ENCODE results near the gene MED16.
A peak's percentile ranks its signal among the peaks of the same experiment; 100 is the strongest.
"Not testable (repeated sequence)": the region's sequence is repeated elsewhere in the genome, so short reads cannot be mapped to it uniquely, and the experiment has no call there.

Gene MED16

DNA sequence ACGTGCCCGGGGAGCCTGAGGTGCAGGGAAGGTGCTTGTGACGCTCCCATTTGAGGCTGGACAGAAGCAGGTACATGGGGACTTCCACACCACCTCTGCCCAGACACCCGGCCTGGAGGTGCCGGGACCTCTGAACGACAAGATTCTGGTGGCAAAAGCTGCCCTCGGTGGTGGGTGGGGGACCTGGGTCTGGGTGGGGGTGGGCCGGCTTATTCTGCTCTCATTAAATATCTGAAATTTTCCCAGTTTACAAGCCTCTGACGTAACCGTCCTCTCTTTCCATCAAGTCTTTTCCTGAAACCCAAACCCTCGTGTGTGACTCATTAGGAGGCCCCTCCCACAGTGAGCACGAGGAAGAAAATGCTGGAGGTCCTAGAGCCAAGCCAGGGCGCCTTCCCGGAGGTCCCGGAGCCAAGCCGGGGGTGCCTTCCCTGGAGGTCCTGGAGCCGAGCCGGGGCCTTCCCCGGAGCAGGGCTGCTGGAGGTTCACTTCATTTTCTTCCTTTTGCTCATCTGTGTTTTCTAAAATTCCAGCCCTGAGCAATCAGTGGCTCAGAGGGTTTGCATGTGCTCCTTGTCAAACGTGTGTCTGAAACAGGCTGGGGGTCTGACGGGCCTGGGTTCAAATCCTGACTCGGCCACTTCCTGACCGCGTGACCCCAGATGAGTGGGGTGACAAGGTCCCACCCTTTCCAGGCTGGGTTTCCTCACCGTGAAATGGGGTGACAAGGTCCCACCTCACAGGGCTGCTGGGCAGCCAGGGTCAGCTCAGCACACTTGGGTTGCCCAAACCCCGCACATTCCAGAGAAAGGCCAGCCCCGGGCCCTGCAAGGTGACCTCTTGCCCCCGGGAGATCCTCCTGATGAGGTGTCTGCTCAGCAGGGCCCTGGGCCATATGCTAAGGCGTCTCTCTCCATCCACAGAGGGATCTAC, 23.5 kb downstream of the MED16 start:
- no peak for DNase-seq

DNA sequence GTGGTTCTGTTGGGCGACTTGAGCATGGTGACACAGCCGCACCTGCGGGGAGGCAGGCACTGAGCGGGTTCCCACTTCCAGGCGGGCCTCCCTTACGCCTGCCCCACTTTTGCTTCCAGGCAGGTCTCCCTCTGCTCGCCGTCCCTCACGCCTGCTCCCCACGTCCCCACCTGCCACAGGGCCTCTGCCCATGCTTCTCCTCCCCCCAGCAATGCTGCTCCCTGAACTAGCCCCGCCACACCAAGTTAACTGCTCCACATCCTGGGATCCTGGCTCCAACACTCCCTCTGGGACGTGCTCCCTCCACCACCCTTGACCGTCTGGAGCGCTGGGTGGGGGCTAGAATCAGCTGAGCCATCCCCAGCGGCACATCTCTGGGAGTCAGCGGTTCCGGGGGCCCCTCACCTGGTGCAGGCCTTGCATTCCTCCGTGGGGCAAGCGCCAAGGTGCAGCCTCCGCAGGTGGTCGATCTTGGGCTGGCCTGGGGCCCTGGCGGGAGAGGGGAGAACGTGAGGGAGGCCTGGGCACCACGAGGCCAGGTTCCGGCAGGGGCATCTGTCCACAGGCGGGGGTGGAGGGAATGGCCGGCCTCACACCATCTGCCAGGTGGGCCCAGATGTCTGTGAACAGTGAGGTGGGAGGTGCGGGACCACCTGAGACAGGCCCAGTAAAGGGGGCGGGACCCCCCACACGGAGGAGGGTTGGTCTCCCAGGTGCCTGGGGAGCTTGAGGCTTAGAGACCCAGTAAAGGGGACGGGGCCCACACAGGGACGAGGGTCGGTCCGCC, 24.3 kb downstream of the MED16 start:
- no peak for DNase-seq

DNA sequence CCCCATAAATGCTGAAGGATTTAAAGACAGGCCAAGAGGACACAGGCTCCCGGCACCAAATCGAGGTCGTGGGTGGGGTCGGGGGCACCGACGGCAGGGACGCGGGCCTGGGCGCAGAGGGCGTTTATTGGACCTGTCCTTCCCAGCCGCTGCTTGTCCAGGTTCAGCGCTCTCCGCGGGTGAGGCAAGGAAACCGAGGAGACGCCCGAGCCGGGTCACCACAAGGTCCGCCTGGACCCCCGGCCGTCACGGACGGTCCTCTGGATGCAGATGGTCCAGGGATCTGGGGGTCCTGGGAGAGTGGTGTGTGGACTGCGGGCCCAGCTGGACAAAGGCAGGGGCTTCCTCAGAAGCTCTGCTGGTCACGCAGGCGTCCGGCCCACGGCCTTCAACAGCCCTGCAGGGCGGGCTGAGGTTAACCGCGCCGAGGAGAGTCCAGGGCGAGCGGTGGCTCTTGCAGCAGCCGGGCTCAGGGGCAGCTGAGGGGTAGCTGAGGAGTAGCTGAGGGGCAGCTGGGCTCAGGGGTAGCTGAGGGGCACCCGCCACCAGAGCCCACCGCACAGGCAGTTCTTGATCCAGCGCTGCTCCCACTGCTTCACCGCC, 25.0 kb downstream of the MED16 start:
- DNase-seq: no peak

DNA sequence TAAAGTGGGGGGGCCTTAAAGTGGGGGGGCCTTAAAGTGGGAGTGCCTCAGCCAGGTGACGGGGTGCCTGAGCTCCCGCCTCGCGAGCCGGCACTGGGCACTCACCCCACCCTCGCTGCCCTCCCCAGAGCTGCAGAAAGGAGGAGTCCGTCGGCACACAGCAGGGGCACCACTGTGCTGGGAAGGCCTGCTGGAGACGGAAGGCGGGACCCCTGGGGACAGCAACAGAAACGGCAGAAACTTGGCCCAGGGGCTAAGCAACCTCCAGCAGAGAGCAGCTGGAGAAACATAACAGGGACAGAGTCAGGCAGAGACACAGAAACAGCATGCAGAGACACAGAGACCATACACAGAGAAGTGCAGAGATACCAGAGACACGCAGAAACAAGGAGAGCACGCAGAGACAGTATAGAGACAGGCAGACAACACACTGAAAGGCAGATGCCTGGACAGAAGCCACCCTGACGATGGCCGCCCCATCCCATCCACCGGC, 25.6 kb downstream of the MED16 start:
- peak; percentile 37 for DNase-seq

DNA sequence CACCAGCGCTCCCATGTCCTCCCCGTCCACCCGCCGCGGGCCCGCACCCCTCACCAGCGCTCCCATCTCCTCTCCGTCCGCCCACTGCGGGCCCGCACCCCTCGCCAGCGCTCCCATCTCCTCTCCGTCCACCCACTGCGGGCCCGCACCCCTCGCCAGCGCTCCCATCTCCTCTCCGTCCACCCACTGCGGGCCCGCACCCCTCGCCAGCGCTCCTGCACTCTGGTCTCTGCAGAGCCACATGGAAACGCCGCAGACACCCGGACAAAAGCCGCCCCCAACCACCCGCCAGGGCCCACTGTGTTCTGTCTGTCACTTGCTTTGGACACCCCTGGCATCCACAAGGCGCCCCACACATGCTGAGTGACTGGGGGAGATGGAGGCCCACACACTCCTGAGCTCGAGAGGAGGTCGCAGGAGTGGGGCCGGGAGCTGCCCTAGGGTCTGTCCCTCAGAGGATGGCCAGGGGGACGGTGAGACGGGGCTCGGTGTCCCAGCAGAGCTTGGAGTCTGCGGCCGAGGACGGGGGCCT, 26.2 kb downstream of the MED16 start:
- DNase-seq: no peak

DNA sequence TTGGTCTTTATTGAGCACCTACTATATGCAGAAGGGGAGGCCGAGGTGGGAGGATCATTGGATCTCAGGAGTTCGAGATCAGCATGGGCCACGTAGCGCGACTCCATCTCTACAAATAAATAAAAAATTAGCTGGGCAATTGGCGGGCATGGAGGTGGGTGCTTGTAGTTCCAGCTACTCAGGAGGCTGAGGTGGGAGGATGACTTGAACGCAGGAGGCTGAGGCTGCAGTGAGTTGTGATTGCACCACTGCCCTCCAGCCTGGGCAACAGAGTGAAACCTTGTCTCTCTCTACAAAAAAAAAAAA, 29.7 kb downstream of the MED16 start:
- DNase-seq: no peak

DNA sequence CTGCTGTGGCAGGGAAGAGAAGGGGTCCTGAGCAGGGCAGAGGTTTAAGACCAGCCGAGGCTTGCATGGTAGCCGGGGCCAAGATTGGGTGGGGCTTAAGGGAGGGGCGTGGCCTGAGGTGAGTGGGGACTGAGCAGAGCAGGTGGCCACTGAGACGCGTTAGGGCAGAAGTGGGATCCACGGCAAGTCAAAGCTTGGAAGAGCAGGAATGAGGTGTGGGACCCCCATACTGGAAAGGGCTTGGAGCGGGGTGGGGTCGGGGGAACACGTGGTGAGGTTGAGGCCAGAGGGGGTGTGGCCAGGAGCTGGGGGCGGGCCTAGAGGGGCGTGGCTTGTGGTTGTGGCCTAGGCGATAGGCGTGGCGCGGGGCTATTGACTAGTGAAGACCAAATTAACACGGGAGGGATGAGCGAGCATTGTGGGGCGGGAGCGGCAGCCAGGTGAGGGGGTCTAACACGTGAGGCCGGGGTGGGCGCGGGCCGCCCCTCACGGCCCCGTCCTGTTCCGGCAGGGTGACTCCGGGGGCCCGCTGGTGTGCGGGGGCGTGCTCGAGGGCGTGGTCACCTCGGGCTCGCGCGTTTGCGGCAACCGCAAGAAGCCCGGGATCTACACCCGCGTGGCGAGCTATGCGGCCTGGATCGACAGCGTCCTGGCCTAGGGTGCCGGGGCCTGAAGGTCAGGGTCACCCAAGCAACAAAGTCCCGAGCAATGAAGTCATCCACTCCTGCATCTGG, 30.2 kb downstream of the MED16 start:
- no peak for DNase-seq

DNA sequence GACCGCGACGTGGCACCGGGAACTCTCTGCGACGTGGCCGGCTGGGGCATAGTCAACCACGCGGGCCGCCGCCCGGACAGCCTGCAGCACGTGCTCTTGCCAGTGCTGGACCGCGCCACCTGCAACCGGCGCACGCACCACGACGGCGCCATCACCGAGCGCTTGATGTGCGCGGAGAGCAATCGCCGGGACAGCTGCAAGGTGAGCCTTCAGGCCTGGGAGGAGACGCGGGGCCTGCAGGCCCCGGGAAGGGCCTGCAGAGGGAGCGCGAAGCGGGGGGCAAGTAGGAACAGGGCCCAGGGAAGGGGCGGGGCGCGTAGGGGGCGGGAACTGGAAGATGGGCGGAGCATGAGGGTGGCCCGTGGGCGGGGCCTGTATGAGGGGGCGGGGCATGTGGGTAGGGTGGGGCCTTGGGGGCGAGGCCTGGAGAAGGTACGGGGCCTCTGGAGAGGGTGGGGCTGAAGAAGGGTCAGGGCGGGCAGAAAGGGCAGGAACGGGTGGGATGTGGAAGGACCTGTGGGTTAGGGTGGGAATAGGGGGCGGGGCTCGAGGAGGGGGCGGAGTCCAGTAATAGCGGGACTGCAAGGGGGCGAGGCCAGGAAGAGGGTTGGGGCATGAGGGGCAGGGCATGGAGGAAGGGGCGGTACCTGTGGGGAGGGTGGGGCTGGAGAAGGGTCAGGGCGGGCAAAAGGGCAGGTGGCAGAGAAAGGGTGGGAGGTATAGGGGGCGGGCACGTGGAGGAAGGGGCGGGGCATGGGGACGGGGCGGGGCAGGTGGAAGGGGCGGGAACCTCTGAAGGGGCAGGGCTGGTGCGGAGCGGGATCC, 31.0 kb downstream of the MED16 start:
- no peak for DNase-seq

DNA sequence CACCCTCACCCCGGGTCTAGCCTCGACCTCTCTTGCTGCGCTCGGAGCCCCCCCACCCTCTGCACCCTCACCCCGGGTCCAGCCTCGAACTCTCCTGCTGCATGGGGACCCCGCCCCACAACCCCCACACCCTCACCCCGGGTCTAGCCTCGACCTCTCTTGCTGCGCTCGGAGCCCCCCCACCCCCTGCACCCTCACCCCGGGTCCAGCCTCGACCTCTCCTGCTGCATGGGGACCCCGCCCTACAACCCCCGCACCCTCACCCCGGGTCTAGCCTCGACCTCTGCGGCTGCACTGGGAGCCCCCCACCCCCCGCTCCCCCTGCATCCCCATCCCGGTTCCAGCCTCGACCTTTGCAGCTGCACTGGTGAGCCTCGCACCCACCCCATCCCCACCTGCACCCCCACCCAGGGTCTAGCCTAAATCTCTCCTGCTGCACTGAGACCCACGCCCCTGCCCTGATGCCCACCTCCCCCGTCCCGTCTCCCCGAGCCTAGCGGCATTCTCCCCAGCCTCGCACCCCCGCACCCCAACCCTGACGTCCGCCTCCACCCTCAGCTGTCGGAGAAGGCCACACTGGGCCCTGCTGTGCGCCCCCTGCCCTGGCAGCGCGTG, 31.7 kb downstream of the MED16 start:
- no peak for DNase-seq

DNA sequence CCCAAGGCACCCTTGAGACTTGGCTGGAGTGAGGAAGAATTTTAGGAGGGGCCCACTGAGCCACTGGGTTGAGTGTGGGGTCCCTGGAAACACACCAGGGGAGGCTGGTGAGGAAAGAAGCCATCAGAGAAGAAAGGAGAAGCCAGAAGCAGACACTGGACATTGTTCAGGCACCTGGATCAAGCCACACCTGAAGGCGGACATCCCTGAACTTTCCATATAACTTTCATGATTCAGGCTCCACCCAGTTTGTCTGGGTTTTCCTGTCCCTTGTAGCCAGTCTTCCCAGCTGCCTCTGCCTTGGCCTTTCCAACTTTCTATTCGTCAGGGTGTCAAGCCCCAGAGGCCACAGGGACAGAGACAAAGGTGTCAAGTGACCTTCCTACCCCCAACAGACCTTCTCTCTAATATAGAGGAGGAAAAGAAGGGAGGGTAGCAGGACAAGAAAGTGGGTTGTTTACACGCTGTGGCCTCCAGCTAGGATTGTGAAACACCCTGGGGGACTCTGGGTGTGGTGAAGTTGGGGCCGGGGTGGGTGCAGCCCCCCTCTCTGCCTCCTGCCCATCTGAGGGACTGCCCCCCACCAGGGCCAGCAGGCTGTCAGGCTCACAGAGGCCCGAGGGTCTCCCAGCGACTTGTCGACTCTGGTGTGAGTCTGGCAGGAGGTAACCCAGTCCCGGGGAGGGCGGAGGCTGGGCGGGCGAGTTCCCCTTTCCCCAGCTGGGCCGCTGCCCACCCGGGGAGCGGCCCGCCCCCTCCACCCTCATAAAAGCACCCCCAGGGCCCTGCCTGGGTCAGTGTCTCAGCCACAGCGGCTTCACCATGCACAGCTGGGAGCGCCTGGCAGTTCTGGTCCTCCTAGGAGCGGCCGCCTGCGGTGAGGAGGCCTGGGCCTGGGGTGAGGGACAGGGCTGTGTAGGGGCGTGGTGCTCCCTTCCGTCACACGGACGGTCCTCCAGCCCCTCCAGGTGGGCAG, 33.8 kb downstream of the MED16 start, which contains the start of gene CFD:
Gene CFD, plus strand, starts transcription at position 797 of the 976 bp plus-strand sequence. Its CDS starts 26 bp downstream, at position 823.
- no peak for DNase-seq

DNA sequence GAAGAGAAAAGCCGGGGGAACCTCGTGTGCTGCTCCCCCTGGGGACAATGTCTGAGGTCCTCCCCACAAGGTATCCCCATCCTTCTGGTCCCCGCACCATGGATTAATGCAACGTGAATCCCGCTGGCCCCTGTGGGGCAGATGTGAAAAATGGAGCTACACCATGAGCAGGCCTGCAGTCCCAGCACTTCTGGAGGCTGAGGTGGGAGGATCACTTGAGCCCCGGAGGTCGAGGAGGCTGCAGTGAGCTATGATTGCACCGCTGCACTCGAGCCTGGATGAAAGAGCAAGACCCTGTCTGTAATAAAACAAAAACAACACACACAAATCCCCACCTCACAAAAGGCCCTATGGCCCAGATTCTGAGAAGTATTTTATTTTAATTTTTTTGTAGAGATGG, 34.7 kb downstream of the MED16 start:
- DNase-seq: no peak

DNA sequence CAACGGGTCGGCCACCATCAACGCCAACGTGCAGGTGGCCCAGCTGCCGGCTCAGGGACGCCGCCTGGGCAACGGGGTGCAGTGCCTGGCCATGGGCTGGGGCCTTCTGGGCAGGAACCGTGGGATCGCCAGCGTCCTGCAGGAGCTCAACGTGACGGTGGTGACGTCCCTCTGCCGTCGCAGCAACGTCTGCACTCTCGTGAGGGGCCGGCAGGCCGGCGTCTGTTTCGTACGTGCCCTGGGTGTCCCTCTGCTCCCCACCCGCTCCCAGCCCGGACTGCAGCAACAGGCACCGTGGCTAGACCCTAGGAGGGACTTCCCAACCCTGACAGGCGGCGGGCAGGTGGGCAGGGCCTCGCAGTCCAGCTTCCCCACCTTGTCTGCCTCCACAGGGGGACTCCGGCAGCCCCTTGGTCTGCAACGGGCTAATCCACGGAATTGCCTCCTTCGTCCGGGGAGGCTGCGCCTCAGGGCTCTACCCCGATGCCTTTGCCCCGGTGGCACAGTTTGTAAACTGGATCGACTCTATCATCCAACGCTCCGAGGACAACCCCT, 37.3 kb downstream of the MED16 start:
- no peak for DNase-seq

DNA sequence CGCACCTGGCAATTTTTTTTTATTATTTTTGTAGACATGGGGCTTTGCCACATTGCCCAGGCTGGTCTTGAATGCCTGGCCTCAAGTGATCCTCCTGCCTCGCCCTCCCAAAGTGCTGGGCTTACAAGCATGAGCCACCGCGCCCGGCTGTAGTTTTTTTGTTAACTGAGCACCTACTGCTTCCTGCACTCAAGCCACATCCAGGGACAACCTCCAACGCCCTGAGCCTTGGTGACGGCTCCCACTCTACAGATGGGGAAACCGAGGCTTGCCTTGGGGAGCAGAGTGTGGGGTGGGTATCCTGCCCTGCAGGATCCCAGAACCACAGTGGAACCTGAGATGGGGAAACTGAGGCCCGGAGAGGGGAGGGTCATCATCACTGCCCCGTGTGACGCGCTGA, 37.8 kb downstream of the MED16 start:
- no peak for DNase-seq

DNA sequence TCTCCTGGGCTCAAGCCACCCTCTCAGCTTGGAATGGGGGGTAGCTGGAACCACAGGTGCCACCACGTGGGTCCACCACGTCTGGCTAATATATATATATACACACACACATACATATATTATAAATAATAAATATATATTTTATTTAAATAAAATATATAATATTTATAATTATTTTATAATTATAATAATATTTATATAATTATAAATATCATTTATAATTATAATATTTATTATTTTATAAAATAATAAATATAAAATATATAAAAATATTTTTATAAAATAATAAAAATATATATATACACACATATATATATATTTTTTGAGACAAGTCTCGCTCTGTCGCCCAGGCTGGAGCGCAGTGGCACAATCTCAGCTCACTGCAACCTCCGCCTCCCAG, 38.4 kb downstream of the MED16 start:
- DNase-seq: no peak

DNA sequence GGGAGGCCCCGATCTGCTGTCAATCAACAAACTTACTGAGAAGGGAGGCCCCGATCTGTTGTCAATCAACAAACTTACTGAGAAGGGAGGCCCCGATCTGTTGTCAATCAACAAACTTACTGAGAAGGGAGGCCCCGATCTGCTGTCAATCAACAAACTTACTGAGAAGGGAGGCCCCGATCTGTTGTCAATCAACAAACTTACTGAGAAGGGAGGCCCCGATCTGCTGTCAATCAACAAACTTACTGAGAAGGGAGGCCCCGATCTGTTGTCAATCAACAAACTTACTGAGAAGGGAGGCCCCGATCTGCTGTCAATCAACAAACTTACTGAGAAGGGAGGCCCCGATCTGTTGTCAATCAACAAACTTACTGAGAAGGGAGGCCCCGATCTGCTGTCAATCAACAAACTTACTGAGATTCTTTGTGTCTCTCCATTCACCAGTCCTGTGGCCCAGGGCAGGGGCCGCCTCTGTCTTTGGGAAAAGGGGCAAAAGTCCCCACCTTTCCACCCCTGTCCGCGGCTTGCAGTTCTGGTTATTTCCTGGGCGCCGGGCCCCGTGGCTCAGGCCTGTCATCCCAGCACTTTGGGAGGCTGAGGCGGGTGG, 39.3 kb downstream of the MED16 start:
- not testable (repeated sequence) for DNase-seq

DNA sequence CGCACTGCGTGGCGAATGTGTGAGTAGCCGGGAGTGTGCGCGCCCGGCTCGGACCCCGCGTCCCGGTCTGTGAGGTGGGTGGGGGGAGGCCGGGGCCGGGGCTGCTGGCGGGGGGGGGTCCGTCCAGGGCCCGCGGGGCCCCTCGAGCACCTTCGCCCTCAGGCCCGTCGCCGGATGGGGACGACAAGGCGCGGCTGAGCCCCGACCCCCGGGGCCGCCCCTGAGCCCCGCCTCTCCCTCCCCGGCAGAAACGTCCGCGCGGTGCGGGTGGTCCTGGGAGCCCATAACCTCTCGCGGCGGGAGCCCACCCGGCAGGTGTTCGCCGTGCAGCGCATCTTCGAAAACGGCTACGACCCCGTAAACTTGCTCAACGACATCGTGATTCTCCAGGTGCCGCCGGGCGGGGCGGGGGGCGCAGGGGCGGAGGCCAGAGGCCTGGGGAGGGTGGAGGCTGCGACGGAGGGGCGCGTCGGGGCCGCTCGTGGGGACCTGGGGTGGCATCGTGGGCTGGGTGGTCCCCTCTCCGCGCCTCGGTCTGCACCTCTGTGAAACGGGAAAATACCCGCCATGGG, 39.9 kb downstream of the MED16 start:
- DNase-seq: no peak

DNA sequence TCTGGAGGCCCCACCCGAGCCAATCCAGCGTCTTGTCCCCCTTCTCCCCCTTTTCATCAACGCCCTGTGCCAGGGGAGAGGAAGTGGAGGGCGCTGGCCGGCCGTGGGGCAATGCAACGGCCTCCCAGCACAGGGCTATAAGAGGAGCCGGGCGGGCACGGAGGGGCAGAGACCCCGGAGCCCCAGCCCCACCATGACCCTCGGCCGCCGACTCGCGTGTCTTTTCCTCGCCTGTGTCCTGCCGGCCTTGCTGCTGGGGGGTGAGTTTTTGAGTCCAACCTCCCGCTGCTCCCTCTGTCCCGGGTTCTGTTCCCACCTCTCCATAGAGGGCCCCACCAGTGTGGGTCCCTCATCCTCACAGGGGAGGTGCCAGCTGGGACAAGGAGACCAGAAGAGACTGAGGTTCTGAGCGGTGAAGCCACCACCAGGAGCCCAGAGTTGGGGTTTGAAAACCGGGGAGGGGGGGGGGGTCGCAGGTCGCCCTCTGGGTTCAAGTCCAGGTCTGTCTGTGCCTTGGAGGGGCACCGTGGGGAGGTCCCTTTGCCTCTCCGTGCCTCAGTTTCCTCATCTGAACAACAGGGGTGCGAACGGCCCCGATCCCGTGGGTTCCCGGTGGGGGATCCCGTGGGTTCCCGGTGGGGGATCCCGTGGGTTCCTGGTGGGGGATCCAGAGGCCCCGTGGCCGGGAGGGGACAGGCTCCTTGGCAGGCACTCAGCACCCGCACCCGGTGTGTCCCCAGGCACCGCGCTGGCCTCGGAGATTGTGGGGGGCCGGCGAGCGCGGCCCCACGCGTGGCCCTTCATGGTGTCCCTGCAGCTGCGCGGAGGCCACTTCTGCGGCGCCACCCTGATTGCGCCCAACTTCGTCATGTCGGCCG, 40.6 kb downstream of the MED16 start, which contains the start of gene ELANE:
Gene ELANE, plus strand, starts transcription at position 168 of the 878 bp plus-strand sequence. Its CDS starts 26 bp downstream, at position 194.
- no peak for DNase-seq

DNA sequence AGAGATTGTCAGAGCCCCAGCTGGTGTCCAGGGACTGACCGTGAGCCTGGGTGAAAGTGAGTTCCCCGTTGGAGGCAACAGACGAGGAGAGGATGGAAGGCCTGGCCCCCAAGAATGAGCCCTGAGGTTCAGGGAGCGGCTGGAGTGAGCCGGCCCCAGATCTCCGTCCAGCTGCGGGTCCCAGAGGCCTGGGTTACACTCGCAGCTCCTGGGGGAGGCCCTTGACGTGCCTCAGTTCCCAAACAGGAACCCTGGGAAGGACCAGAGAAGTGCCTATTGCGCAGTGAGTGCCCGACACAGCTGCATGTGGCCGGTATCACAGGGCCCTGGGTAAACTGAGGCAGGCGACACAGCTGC, 42.0 kb downstream of the MED16 start:
- no peak for DNase-seq

Measured in NCI-H2171 treated with DMSO at 0.1 percent for 48 hours (cell line).